ENCODE measurements around the gene BSPRY.

Gene BSPRY

DNA sequence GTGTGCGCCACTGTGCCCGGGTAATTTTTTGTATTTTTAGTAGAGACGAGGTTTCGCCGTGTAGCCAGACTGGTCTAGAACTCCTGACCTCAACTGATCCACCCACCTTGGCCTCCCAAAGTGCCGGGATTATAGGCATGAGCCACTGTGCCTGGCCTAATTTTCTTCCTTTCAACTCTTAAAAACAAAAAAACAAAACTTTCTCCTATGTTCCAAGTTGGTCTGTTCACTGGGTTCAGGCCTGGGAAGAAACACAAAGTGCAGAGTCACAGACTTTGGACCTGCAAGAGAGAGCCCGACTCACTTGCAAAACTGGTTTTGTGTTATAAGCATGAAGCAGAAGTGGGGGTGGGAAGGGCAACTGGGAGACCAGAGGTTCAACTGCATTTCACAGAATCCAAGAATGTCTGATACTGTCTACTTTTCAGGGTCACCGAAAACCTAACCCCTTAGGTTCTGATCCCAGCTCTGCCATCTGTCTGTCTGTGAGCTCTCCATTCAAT is 32.6 kb downstream of the BSPRY start:
- no peaks in the 10 kb centered on the region for H3K9me3 ChIP-seq
- no peaks in the 10 kb centered on the region for H3K27me3 ChIP-seq (ENCODE audit: low read depth)
- in situ Hi-C loops (cut with MboI; ENCODE audit: low sequenced_read_pairs): no loop called here
- no peaks in the 10 kb centered on the region for H3K36me3 ChIP-seq (replicated peaks)
- no peak for DNase-seq (ENCODE audit: low spot score in 2 of 2)
- 0 out of 2 replicates have a peak, but pooled peaks cover 3% of the 10 kb centered on the region for H3K4me1 ChIP-seq
- no peak overlapping the region for H3K4me3 ChIP-seq

DNA sequence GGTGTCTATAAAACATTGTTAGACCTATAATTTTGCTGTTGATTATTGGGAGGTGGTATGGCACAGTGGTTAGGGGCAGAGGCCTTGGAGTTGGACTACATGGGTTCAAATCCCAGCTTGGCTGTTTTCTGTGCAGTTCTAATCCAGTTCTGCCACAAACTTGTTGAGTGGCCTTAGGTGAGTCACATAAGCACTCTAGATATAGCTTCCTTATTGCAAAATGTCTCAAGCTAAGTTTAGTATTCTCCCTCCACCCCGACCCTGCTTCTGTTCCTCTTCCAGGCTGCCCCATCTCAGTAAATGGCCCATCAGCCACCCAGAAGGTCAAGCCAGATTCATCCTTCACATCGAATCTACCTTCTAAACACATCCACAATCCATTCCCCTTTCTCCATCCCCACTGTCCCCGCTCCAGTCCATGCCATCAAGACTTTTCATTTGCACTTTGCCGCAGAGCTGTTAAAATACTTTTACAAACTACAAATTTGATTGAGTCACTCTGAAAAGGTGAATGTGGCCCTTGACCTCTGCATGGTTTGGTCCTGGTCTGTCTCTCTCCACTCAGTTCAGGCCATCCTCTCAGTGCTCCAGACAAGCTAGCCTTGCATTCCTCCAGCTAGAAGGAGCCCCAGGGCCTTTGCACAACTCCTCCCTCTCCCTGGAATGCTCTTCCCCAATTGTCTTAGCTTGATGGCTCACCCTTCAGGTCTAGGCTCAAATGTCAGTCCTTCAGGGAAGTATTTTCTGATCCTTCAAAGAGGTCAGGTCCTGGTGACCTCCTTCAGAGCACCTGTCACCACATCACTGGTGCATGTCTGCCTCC is 37.4 kb downstream of the BSPRY start:
- Histone ChIP-seq H3K9me3 (no peaks in the 10 kb centered on the region), H3K27me3 (ENCODE audit: low read depth) (no peaks in the 10 kb centered on the region), H3K4me3 (no peak overlapping the region), H3K36me3 (replicated peaks) (peaks cover 6% of the 10 kb centered on the region), H3K4me1 (no peaks in the 10 kb centered on the region)
- in situ Hi-C loops (cut with MboI; ENCODE audit: low sequenced_read_pairs): no loop called here
- no peak for DNase-seq (ENCODE audit: low spot score in 2 of 2)

DNA sequence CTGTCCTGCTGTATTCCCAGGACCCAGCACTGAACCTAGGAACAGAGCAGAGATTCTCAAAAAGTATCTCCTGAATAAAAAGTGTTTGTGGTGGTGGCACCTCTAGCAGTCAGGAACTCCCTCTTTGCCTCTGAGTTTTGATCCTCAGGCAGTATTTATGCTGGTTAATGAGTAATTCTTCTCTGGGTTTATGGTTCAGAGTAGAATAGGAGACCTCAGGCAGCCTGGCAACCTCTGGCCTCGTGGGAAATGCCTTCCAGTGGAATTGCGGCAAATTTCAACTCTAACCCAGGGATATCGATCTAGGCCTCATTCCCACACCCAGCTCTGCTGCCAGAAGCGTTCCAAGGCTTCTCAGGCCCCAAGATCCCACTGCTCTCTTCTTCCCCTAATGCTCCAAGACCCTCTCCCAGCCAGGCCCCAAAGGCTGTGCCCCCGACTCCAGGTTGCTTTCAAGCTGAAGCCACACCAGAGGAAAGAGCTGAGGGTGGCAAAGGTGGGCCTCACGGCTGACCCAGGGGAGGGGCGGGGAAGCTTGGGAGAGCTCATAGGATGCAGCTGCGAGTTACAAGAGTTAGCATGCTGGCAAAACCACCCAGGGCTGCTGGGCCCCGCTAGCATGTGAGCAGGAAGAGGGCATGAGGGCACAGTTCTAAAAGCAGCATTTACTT is 38.4 kb downstream of the BSPRY start:
- no peak for DNase-seq (ENCODE audit: low spot score in 2 of 2)
- no peaks in the 10 kb centered on the region for H3K27me3 ChIP-seq (ENCODE audit: low read depth)
- no peaks in the 10 kb centered on the region for H3K4me1 ChIP-seq
- H3K36me3 ChIP-seq (replicated peaks): peaks cover 6% of the 10 kb centered on the region
- in situ Hi-C loops (cut with MboI; ENCODE audit: low sequenced_read_pairs): no loop called here
- H3K4me3 ChIP-seq: no peak overlapping the region
- no peaks in the 10 kb centered on the region for H3K9me3 ChIP-seq

DNA sequence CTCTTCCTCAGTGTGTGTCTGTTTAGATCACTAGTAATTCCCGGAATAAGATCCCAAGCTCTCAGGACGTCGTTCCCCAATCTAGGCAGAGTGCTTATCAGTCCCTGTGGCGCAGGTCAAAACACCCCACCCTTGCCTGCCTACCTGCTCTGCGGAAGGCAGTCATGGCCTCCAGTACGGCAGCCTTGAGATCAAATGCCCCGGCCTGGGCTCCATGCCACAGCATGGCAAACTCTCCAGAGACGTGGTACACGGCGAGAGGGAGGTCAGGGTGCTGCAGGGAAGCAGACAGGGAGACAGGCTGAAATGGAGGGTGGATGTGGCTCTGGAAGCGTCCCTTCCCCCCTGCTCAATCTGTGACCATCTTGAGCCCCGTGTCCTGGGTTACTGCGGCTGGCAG is 39.5 kb downstream of the BSPRY start:
- Histone ChIP-seq H3K4me1 (no peaks in the 10 kb centered on the region), H3K9me3 (no peaks in the 10 kb centered on the region), H3K36me3 (replicated peaks) (peaks cover 6% of the 10 kb centered on the region), H3K27me3 (ENCODE audit: low read depth) (no peaks in the 10 kb centered on the region), H3K4me3 (no peak overlapping the region)
- DNase-seq (ENCODE audit: low spot score in 2 of 2): no peak
- in situ Hi-C loops (cut with MboI; ENCODE audit: low sequenced_read_pairs): no loop called here

DNA sequence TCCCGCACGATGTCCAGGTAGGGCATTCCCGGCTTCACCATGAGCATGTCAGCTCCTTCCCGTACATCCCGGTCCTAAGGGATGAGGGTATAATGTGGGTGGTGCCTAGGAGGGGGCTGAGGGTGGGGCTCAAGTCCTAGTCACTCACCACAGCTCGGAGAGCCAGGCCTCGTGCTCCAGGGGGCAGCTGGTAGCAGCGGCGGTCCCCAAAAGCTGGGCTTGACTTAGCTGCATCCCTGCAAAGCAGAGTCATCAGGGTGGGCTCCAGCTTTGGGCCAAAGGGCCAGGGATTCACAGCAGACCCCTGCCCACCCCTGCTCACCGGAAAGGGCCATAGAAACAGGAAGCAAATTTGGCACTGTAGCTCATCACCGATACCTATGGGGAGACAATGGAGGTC is 40.1 kb downstream of the BSPRY start:
- no peak for DNase-seq (ENCODE audit: low spot score in 2 of 2)
- H3K4me1 ChIP-seq: no peaks in the 10 kb centered on the region
- peaks cover 6% of the 10 kb centered on the region for H3K36me3 ChIP-seq (replicated peaks)
- in situ Hi-C loops (cut with MboI; ENCODE audit: low sequenced_read_pairs): no loop called here
- no peak overlapping the region for H3K4me3 ChIP-seq
- no peaks in the 10 kb centered on the region for H3K27me3 ChIP-seq (ENCODE audit: low read depth)
- no peaks in the 10 kb centered on the region for H3K9me3 ChIP-seq

DNA sequence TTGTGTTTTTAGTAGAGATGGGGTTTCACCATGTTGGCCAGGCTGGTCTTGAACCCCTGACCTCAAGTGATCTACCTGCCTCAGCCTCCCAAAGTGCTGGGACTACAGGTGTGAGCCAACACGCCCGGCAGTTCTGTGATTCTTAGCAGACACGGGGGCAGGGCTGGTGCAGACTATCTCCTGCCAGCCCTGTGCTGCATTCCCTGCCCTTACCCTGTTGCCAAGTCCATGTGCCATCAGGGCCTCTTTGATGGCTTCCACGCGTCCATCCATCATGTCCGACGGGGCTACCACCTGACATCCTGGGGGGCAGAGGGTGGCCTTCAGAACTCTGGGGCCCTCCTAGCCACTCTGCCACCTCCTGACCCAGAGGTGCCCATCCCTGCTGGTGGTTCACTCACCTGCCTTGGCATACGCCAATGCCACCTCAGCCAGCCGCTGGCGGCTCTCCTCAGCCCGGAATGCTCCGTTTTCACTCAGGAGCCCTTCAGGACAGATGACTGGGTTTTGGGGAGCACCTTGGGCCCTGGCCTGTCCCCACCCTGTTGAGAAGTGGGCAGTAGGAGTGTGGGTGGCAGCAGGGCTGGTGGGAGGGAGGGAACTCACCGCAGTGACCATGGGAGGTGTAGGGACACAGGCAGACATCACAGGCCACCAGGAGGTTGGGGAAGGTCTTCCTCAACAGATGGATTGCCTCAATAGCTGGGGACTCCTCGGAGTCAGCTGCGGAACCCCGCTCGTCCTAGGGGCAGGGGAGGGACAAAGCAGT is 41.0 kb downstream of the BSPRY start:
- no peak for DNase-seq (ENCODE audit: low spot score in 2 of 2)
- Histone ChIP-seq H3K27me3 (ENCODE audit: low read depth) (no peaks in the 10 kb centered on the region), H3K9me3 (no peaks in the 10 kb centered on the region), H3K4me3 (no peak overlapping the region), H3K36me3 (replicated peaks) (peaks cover 6% of the 10 kb centered on the region), H3K4me1 (no peaks in the 10 kb centered on the region)
- in situ Hi-C loops (cut with MboI; ENCODE audit: low sequenced_read_pairs): no loop called here

DNA sequence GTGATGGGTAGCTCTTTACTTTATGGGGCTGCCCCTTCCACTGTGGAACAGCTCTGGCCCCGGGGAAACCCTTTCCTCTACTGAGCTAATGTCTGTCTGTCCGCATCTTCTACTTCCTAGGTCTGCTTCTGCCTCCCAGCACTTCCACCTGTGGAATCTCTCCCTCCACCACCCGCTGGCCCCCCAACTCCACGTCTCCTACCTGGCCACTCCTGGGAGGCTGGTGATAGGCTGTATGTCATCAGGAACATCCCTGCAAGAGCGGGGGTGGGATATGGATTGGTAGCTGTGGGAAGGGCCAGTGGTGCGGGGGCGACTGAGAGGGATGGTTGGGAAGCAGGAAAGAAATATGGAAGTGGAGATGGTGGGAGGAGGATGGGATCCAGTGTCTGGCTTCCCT is 42.6 kb downstream of the BSPRY start:
- peaks cover 6% of the 10 kb centered on the region for H3K36me3 ChIP-seq (replicated peaks)
- H3K4me3 ChIP-seq: no peak overlapping the region
- no peak for DNase-seq (ENCODE audit: low spot score in 2 of 2)

DNA sequence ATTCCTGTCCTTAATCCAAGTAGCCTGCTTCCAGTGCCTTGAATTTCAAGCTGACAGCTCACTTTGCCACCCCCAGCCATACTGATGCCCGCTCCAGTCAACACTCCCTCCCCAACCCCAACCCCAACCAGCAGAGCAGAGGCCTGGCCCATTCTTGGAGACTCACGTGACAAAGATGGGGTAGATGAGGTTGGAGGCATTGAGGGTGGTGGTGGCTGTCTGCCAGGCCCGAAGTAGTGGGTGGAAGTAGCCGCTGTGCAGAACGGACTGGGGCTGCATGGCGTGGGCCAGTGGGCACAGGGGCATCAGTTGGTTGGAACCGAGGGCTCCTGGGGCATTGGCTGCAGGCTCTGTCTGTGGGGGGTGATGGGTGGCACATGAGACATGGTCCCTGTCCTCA is 43.9 kb downstream of the BSPRY start:
- in situ Hi-C loops (cut with MboI; ENCODE audit: low sequenced_read_pairs): no loop called here
- Histone ChIP-seq H3K36me3 (replicated peaks) (peaks cover 5% of the 10 kb centered on the region), H3K27me3 (ENCODE audit: low read depth) (no peaks in the 10 kb centered on the region), H3K4me1 (no peaks in the 10 kb centered on the region), H3K4me3 (no peak overlapping the region), H3K9me3 (no peaks in the 10 kb centered on the region)
- no peak for DNase-seq (ENCODE audit: low spot score in 2 of 2)

More for the DNA sequence above, 42.6 kb downstream of the BSPRY start:
- H3K27me3 ChIP-seq (ENCODE audit: low read depth): no peaks in the 10 kb centered on the region
- in situ Hi-C loops (cut with MboI; ENCODE audit: low sequenced_read_pairs): no loop called here
- no peaks in the 10 kb centered on the region for H3K4me1 ChIP-seq
- H3K9me3 ChIP-seq: no peaks in the 10 kb centered on the region

DNA sequence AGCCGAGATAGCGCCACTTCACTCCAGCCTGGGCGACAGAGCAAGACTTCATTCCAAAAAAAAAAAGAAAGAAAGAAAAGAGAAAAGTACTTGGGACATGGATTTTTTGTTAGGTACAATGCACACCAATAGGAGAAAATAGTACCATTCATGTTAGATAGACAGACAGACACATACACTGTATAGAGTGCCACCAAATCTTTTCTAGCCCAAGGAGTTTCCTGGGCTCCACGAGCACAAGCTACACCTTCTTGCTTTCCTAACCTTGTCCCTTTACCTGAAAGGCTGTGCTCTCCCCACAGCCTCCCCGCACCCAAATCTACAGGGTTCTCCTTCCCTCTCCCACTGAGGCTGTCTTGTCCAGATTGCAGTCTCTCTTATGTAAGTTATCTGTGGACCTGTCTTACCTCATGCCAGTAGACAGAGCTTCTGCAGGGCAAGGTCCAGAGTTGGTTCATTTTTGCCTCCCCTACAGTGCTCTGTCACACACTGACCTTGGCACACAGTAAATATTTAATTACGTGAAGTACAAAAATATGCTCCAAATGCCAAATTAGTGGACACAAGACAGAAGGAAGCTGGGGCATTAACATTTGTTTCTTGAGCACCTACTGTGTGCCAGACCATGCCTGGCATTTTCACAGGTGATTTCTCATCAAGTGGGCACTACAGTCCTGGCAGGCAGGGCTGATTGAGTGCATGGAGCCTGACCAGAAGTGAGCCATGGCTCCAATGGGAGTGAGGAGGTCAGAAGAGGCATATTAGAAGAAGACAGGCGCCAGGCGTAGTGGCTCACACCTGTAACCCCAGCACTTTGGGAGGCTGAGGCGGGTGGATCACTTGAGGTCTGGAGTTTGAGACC is 45.9 kb downstream of the BSPRY start:
- H3K9me3 ChIP-seq: no peaks in the 10 kb centered on the region
- peaks cover 8% of the 10 kb centered on the region; the same call in 1 of the 2 replicates for H3K4me1 ChIP-seq
- no peaks in the 10 kb centered on the region for H3K27me3 ChIP-seq (ENCODE audit: low read depth)
- in situ Hi-C loops (cut with MboI; ENCODE audit: low sequenced_read_pairs): no loop called here
- DNase-seq (ENCODE audit: low spot score in 2 of 2): no peak
- no peaks in the 10 kb centered on the region for H3K36me3 ChIP-seq (replicated peaks)
- H3K4me3 ChIP-seq: no peak overlapping the region

DNA sequence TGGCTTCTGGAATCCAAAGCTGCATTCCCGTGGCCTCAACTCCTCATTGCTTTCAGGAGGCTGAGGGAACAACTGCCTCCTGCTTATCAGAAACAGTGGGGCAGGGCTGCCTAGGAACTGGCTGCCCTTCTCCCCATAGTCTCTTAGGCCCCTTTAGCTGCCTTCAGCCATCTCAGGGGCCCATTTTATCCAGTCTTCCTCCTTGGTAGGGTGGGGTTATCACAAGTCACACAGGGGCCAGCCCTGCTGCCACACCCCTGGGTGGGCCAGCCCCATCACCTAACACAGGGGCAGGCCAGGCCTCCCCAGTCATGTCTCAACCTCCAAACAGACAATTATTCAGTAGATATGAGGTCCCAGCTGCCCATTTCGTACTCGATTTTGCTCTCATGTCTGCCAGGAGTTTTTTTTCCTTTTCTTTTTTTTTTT is 47.9 kb downstream of the BSPRY start:
- DNase-seq (ENCODE audit: low spot score in 2 of 2): no peak
- H3K4me1 ChIP-seq: peaks cover 14% of the 10 kb centered on the region
- H3K27me3 ChIP-seq (ENCODE audit: low read depth): no peaks in the 10 kb centered on the region
- no peaks in the 10 kb centered on the region for H3K36me3 ChIP-seq (replicated peaks)
- in situ Hi-C loops (cut with MboI; ENCODE audit: low sequenced_read_pairs): no loop called here
- H3K4me3 ChIP-seq: no peak overlapping the region
- no peaks in the 10 kb centered on the region for H3K9me3 ChIP-seq

DNA sequence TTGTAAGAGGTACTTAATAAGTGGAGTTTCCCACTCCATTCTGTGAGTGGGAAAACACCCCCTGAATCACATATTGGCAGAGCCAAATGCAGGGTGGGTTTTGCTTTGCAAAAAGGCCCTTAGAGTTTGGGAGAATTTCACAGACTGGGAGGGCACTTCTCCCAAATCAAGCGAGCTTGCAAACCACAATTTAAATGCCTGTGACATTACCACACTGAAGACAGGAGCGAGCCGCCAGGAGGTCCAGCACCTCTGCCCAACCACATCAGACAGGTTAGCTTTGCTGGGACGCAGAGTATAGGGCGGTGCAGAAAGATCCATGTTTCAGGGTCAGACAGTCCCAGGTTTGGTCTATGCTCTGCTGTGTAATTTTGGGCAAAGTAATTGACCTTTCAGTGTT is 49.5 kb downstream of the BSPRY start:
- in situ Hi-C loops (cut with MboI; ENCODE audit: low sequenced_read_pairs): no loop called here
- no peak overlapping the region for H3K4me3 ChIP-seq
- peaks cover 14% of the 10 kb centered on the region for H3K4me1 ChIP-seq
- H3K9me3 ChIP-seq: no peaks in the 10 kb centered on the region
- H3K27me3 ChIP-seq (ENCODE audit: low read depth): no peaks in the 10 kb centered on the region
- DNase-seq (ENCODE audit: low spot score in 2 of 2): no peak
- no peaks in the 10 kb centered on the region for H3K36me3 ChIP-seq (replicated peaks)

DNA sequence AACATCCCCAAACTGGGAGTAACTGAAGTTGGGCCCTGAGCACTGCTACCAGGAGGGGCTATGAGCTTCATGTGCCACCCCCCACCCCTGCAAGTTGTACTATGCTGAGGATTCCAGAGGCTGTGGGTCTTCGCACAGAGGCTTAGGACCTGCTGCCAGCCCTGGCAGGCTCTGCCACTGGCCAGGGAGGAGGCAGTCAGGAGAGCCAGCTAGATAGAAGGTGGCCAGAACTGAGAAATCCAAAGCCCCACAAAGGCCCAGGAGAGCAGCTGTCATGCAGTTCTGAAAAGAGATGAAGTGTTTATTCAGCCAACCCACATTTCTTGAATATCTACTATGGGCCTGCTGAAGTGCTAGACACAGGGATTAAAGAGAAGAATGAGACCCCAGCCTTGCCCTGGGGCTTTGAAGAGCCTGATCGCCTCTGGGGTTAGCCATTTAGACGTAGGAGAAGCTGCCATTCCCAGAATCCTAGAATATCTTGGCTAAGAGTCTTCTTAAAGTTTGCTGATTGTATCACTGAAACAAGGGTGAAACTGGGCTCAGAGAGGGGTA is 50.4 kb downstream of the BSPRY start:
- no peaks in the 10 kb centered on the region for H3K9me3 ChIP-seq
- no peaks in the 10 kb centered on the region for H3K27me3 ChIP-seq (ENCODE audit: low read depth)
- H3K36me3 ChIP-seq (replicated peaks): no peaks in the 10 kb centered on the region
- in situ Hi-C loops (cut with MboI; ENCODE audit: low sequenced_read_pairs): no loop called here
- DNase-seq (ENCODE audit: low spot score in 2 of 2): peak in 1 of 2 experiments; percentile 53
- H3K4me3 ChIP-seq: peak overlapping the region; percentile 78; the same call in 1 of the 2 replicates
- peaks cover 14% of the 10 kb centered on the region for H3K4me1 ChIP-seq
